ENCODE measurements around the gene MYH4.

MYH4 gene

DNA sequence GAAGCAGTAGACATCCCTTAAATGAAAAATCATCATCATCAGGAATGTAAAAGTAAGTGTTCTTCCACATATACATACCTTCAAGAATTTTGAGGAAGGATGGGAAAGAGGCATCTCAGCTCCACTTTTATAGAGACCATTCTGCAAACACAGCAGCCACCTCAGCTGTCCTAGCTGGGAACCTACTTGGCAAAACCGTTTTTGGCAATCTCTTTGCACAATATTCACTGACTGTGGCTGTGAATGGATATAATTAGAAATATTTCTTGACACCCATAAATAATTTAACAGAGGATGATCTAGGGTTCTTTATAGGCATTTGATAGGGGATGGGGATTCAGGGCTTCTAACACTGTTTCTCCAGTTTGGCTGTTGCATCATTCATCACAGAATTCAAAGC is at the start of gene MYH4:
MYH4 (minus strand) TSS at position 101 of the 400 bp plus-strand sequence. CDS start 2,814 bp downstream, outside the sequence.
- DNase-seq, result no peak

GRCh38 chr17:10518271-10519037 is 49.1 kb upstream of the MYH4 start, which contains the start of gene MYH1:
Gene MYH1, minus strand, starts transcription at chr17:10518542. Its CDS starts 1,900 bp downstream, at chr17:10516642.
- DNase-seq, result no peak

DNA sequence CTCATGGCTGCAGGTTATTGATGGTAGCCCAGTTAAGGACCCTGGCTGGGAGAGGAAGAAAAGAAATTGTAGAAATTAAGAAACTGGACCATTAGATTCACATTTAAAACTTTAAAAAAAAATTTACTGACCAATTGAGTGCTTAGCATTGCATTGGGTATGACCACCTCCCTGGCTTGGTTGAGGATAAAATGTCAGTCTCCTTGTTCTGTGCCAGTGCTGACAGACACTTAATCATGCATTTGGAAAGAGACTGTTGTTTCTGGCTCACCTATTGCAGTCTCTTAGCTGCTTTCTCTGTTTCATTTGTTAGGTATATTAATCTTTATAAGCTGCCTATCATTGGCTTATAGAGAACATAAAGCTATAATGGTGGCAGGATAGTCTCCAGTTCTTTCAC is 47.3 kb upstream of the MYH4 start:
- no peak for DNase-seq

DNA sequence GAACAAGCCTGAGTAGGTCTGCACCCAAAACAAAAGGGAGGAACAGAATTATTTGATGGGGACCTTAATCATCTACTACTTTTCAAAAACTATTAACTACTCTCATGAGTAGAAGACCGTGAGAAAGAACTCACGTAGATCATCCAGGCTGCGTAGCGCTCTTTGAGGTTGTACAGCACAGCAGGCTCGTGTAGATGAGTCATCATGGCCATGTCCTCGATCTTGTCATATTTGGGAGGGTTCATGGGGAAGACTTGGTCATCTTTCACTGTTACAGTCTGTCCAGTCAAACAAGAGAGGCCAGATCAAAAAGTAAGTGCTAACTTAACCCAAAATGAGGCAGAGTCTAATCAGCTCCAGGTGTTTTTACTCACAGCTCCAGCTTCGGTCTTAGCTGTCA is 46.7 kb upstream of the MYH4 start:
- DNase-seq, result no peak

- DNase-seq, result no peak
Observed at GRCh38 chr17:10513299-10514067, 44.1 kb upstream of the MYH4 start.

- DNase-seq, result no peak
Observed at GRCh38 chr17:10512856-10513255, 43.5 kb upstream of the MYH4 start.

DNA sequence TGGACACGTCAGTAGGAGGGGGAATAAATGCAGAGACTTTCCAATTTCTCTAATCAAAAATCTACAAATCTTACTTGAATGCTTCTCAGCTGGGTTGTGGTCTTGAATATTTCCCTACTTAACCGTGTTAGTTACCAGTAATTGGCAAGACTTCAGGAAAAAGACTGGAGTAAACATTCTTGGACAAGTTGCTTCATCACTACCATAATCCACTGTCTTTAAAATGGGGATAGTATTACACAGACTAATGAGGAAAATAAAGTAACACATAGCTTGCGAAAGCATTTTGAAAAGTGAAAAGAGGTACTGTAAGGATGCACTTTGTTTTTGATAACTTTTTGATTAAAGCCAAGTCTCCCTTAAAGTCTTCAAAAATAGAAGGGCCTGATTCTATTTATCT is 30.6 kb upstream of the MYH4 start:
- no peak for DNase-seq

GRCh38 chr17:10492004-10492403 is 22.6 kb upstream of the MYH4 start:
- no peak for DNase-seq

- DNase-seq, result no peak
Observed at GRCh38 chr17:10482252-10482651, 12.9 kb upstream of the MYH4 start.

DNA sequence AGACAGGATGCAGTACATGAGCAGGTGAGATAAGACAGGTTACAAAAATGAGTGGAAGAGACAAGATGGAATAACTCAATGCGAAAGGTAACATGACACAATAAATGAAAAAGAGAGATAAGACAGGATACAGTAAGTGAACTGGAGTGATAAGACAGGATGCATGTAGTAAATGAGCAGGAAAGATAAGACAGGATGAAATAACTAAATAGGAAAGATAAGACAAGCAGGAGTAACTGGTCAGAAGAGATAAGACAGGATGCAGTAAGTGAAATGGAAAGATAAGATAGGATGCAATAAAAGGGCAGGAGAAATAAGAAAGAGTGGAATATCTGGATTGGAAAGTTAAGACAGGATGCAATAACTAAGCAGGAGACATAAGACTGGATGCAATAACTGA is 8.3 kb upstream of the MYH4 start:
- no peak for DNase-seq

- DNase-seq, result no peak
Observed at GRCh38 chr17:10474536-10474935, 5.2 kb upstream of the MYH4 start.

GRCh38 chr17:10471858-10472257 is 2.5 kb upstream of the MYH4 start:
- DNase-seq, result no peak

DNA sequence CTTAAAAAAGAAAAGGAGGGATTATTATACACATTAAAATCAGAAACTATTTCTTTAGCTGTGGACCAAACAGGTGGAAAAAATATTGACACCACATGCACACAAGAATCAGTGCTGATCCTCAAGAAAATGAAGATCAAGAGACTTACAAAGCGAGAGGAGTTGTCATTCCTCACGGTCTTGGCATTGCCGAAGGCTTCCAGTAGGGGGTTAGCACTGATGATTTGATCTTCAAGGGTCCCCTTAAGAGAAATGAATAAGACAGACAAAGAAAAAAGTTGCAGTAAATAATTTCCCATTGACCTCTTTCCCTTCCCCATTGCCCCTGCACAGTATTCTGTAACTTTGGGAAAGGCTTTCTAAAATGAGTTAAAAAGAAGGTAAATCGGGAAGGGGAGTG is 6.0 kb downstream of the MYH4 start:
- DNase-seq, result no peak

DNA sequence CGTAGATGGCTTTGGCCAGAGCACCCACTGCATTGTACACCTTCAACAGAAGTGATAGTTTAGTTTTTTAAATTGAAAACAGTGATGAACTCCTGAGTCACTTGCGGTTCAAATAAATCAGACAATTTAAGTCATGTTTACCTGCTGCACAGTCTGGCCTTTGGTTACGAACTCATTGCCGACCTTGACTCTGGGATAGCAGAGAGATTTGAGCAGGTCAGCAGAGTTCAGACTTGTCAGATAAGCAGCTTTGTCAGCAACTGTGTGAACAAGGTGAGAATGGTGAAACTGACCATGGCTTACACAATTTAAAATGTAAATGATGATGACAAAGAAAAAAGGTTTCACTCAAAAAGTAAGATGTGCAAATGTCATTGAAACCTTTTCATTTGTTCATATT is 9.3 kb downstream of the MYH4 start:
- no peak for DNase-seq

- DNase-seq, result no peak
Observed at GRCh38 chr17:10458701-10459100, 10.7 kb downstream of the MYH4 start.

DNA sequence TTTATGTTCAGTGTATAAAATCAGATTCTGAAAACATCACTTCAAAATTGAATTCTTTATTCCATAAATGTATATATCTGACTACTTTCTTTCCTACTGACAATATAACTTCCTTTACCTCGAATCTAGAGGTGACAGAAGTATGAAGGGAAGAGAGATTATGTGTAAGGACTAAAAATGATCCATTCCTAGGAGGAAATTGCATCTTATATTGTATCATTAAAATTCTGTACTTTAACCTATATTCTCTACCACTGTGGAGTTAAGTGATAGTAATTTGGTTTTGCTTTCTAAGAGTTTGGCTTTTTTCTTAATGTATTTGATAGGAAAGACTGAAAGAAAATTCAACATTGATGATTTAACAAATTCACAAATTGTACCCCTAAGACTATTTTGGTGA is 11.4 kb downstream of the MYH4 start:
- no peak for DNase-seq

DNA sequence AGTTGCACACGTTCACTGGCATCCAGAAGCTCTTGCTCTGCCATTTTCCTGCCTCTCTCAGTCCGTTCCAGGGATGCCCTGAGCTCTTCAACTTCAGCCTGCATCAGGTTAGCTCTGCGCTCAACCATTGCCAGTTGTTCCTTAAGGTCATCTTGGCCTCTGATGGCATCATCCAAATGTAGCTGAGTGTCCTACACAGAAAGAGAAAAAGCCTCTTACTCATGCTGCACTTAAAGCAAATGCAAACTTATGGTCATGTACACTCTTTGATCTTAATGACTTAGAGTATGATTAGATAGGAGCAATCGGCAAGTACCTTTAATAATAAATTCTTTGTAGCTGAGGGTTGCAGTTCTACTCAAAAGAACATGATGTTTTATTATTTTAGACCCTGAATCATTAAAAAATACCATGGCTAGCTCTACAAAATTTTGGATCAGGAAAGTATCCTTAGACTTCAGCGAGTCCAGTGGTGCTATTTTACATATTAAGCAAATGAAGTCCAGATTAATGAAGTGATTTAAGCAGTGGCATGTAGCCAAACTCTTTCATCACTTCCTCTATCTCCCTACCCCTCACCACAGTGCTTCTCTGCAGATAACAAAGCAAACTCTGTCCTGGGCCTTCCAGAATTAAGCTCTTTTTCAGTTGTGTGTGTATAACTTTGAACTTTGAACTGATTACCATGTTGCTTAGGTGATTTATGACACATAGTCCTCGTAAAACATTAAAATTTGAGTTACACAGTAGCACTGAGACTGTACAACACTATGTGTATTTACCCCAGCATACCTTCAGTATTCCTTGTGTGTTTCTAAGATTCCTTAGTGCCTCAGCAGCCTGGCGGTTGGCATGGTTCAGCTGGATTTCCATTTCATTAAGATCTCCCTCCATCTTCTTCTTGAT is 22.1 kb downstream of the MYH4 start:
- DNase-seq, result no peak

DNA sequence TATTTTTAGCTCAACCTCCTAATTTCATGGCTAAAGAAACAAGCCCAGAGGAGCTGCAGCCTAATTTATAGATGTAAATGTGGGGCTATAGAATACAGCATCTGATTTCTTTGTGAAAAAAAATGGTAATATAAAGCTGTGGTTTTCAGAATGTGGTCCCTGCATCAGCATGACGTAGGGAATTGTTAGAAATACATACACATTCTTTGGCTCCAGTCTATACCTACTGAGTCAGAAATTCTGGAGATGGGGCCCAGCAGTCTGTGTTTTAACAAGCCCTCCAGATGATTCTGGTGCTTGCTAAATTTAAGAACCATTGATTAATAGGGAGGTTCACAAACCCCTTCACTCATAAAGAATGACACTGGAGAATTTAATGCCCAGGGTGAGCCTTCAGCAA is 29.5 kb downstream of the MYH4 start:
- DNase-seq, result no peak

GRCh38 chr17:10435096-10435495 is 34.3 kb downstream of the MYH4 start:
- no peak for DNase-seq

DNA sequence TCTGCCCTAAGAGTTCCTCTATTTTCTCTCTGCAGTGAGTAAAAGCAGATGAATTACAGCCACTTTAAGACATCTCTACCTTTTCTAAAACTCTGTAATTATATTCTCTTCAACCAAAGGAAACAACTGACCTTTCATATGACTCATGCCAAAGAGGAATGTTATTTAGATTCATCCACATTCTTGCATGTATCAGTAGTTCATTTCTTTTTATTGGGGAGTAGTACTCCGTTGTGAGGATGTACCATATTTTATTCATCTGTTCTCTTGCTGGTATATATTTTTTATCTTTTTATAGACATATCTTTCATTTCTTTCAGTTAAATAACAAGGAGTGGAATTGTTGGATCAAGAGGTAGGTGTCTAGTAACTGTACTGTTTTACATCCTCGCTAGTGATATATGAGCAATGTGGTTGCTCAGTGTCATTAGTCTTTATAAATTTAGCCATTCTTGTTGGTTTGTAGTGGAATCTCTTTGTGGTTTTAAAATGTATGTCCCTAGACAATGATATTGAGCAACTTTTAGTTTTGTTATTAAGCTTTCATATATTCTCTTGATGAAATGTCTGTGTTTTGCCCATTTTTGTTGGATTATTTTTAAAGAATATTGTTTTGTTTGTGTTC is 39.8 kb downstream of the MYH4 start:
- no peak for DNase-seq

DNA sequence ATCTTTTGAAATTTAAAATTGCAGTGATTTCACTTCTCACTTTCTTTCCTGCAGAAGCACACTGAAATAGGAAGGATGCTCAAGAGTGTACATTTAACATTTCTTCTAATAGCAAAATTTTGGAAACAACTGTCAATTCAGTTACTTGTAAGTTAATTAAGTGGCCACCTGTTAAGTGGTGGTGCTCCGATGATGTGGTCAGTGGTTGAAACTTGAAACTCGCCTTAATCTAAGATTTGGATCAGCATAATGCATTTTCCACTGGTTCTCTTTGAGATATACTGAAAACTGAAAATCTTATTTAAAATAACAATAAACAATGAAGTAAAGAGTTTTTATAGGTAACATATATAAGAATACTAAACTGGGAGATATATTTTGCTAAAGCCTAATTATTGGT is 40.6 kb downstream of the MYH4 start:
- no peak for DNase-seq

DNA sequence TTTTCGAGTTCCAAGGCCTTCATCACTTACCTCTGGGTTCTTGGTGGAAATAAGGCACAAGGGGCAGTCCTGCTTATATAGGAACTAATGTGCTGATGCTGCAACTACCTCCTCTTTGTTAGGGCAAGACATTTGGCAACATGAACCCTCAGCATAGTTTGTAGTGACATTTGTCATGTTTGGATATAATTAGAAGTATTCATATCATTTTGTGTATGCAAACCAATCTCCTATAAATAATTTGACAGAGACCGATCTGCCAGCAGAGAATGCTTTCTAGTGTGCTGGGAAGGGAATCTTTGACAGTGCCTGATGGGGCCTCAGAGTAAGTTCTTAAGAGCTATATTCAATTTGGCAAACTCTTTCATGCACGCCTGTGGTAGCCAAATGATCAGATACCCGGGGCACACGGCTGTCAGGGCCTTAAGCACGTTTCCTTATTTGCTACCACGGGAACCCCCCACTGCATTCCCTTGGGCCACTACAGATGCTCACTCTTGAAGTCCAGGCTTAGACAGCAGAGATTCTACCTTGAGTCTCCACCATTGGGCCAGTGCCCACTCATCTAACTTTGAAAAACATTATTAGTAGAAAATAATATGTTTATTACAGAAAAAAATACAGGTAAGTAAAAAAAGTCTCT is 47.3 kb downstream of the MYH4 start, which contains the start of gene MYH8:
MYH8 (minus strand) TSS at position 51 of the 643 bp plus-strand sequence. CDS start 1,723 bp downstream, outside the sequence.
- no peak for DNase-seq

Data from GDM1 (cell line).